ENCODE results near the gene ICA1.

Gene ICA1

GRCh38 chr7:8152489-8153192 lies 109.3 kb downstream of the ICA1 start:
- no peak overlapping the region for H3K4me3 ChIP-seq (ENCODE audit: insufficient read depth, low read depth, low read length, poor library complexity, severe bottlenecking)
- no peak for DNase-seq
- H3K36me3 ChIP-seq (ENCODE audit: control insufficient read depth, insufficient read depth, low read length) = no peaks in the 10 kb centered on the region
- no peaks in the 10 kb centered on the region for H3K27me3 ChIP-seq (replicated peaks; ENCODE audit: control insufficient read depth, insufficient read depth, low read length, poor library complexity, severe bottlenecking)
- peaks cover 12% of the 10 kb centered on the region for H3K4me1 ChIP-seq (ENCODE audit: control insufficient read depth, insufficient read depth, low read length, poor library complexity, severe bottlenecking)
- no peaks in the 10 kb centered on the region for H3K9me3 ChIP-seq (ENCODE audit: control insufficient read depth, low read length)
- no peak overlapping the region for H3K27ac ChIP-seq (ENCODE audit: insufficient read depth, low read length, poor library complexity, severe bottlenecking)

DNA sequence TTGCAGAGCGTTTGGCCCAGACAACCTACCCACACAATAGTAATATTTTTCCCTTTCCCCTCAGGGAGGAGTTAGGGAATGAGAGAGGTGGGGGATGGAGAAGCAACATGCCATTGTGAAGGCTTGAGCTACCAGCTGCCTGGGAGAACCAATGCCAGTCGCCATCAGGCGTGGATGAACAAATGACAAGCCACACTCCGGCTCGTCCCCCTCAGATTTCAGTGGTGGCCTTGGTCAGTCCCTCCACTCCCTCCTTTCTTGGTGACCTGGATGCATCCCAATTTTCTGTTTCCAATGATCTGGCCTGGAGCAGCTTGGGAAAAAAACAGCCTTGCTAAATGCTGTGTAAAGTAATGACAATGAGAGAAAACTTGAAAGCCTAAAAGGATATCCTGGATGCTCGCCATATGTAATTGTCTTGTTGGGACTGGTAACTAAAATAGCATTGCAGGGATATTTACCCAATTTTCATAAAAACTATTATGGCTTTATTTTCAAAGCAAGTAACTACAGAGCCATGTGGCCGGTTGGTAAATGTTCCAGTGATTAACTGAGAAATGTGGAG lies 110.7 kb downstream of the ICA1 start:
- Histone ChIP-seq H3K27me3 (replicated peaks; ENCODE audit: control insufficient read depth, insufficient read depth, low read length, poor library complexity, severe bottlenecking) (no peaks in the 10 kb centered on the region), H3K27ac (ENCODE audit: insufficient read depth, low read length, poor library complexity, severe bottlenecking) (no peak overlapping the region), H3K4me1 (ENCODE audit: control insufficient read depth, insufficient read depth, low read length, poor library complexity, severe bottlenecking) (peaks cover 12% of the 10 kb centered on the region), H3K9me3 (ENCODE audit: control insufficient read depth, low read length) (no peaks in the 10 kb centered on the region), H3K4me3 (ENCODE audit: insufficient read depth, low read depth, low read length, poor library complexity, severe bottlenecking) (no peak overlapping the region), H3K36me3 (ENCODE audit: control insufficient read depth, insufficient read depth, low read length) (no peaks in the 10 kb centered on the region)
- no peak for DNase-seq

- no peaks in the 10 kb centered on the region for H3K36me3 ChIP-seq (ENCODE audit: control insufficient read depth, insufficient read depth, low read length)
- H3K9me3 ChIP-seq (ENCODE audit: control insufficient read depth, low read length) = no peaks in the 10 kb centered on the region
- H3K27me3 ChIP-seq (replicated peaks; ENCODE audit: control insufficient read depth, insufficient read depth, low read length, poor library complexity, severe bottlenecking) = no peaks in the 10 kb centered on the region
- H3K4me1 ChIP-seq (ENCODE audit: control insufficient read depth, insufficient read depth, low read length, poor library complexity, severe bottlenecking) = peaks cover 12% of the 10 kb centered on the region
- no peak overlapping the region for H3K27ac ChIP-seq (ENCODE audit: insufficient read depth, low read length, poor library complexity, severe bottlenecking)
- no peak for DNase-seq
- H3K4me3 ChIP-seq (ENCODE audit: insufficient read depth, low read depth, low read length, poor library complexity, severe bottlenecking) = no peak overlapping the region
Observed at GRCh38 chr7:8149222-8149621, 112.7 kb downstream of the ICA1 start.

- Histone ChIP-seq H3K27me3 (replicated peaks; ENCODE audit: control insufficient read depth, insufficient read depth, low read length, poor library complexity, severe bottlenecking) (no peaks in the 10 kb centered on the region), H3K9me3 (ENCODE audit: control insufficient read depth, low read length) (no peaks in the 10 kb centered on the region), H3K4me1 (ENCODE audit: control insufficient read depth, insufficient read depth, low read length, poor library complexity, severe bottlenecking) (peaks cover 20% of the 10 kb centered on the region), H3K27ac (ENCODE audit: insufficient read depth, low read length, poor library complexity, severe bottlenecking) (no peak overlapping the region), H3K4me3 (ENCODE audit: insufficient read depth, low read depth, low read length, poor library complexity, severe bottlenecking) (no peak overlapping the region), H3K36me3 (ENCODE audit: control insufficient read depth, insufficient read depth, low read length) (no peaks in the 10 kb centered on the region)
- no peak for DNase-seq
Observed at GRCh38 chr7:8147760-8148463, 114.1 kb downstream of the ICA1 start.

- no peak for DNase-seq
- no peaks in the 10 kb centered on the region for H3K9me3 ChIP-seq (ENCODE audit: control insufficient read depth, low read length)
- no peak overlapping the region for H3K27ac ChIP-seq (ENCODE audit: insufficient read depth, low read length, poor library complexity, severe bottlenecking)
- peaks cover 20% of the 10 kb centered on the region for H3K4me1 ChIP-seq (ENCODE audit: control insufficient read depth, insufficient read depth, low read length, poor library complexity, severe bottlenecking)
- H3K27me3 ChIP-seq (replicated peaks; ENCODE audit: control insufficient read depth, insufficient read depth, low read length, poor library complexity, severe bottlenecking) = no peaks in the 10 kb centered on the region
- no peak overlapping the region for H3K4me3 ChIP-seq (ENCODE audit: insufficient read depth, low read depth, low read length, poor library complexity, severe bottlenecking)
- H3K36me3 ChIP-seq (ENCODE audit: control insufficient read depth, insufficient read depth, low read length) = no peaks in the 10 kb centered on the region
Observed at GRCh38 chr7:8146788-8147413, 115.1 kb downstream of the ICA1 start.

DNA sequence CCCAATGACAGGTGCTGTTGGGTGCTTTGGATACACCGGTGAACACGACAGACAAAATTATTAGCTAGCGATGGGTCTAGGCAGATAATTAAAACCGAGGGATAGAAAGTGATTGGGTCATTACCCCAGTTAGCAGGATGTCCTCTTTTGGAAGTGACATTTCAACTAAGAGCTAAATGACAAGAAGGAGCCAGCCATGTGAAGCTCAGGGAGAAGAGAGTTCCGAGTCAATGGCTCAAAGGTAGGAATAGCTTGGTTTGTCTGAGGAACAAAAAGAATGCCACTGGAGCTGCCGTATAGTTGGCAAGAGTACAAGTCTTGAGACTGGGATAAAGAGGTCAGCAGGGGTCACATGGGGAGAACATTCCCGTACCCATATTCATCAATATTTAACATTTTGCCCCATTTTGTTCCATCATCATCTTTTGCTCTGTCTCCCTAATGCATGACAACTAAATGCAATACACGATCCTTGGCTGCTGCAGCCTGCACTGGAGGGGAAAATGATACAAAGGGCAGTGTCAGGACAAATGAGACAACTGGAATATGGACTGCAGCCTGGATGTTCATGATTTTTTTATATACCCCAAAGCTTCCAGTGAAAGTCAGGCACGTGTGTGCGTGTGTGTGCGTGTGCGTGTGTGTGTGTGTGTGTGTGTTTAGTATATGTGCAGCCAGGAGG lies 115.7 kb downstream of the ICA1 start:
- peaks cover 20% of the 10 kb centered on the region for H3K4me1 ChIP-seq (ENCODE audit: control insufficient read depth, insufficient read depth, low read length, poor library complexity, severe bottlenecking)
- no peak overlapping the region for H3K4me3 ChIP-seq (ENCODE audit: insufficient read depth, low read depth, low read length, poor library complexity, severe bottlenecking)
- H3K27ac ChIP-seq (ENCODE audit: insufficient read depth, low read length, poor library complexity, severe bottlenecking) = no peak overlapping the region
- no peaks in the 10 kb centered on the region for H3K27me3 ChIP-seq (replicated peaks; ENCODE audit: control insufficient read depth, insufficient read depth, low read length, poor library complexity, severe bottlenecking)
- DNase-seq = no peak
- H3K9me3 ChIP-seq (ENCODE audit: control insufficient read depth, low read length) = no peaks in the 10 kb centered on the region
- H3K36me3 ChIP-seq (ENCODE audit: control insufficient read depth, insufficient read depth, low read length) = no peaks in the 10 kb centered on the region

GRCh38 chr7:8144856-8145255 lies 117.1 kb downstream of the ICA1 start:
- Histone ChIP-seq H3K4me1 (ENCODE audit: control insufficient read depth, insufficient read depth, low read length, poor library complexity, severe bottlenecking) (peaks cover 16% of the 10 kb centered on the region), H3K27ac (ENCODE audit: insufficient read depth, low read length, poor library complexity, severe bottlenecking) (no peak overlapping the region), H3K4me3 (ENCODE audit: insufficient read depth, low read depth, low read length, poor library complexity, severe bottlenecking) (no peak overlapping the region), H3K9me3 (ENCODE audit: control insufficient read depth, low read length) (no peaks in the 10 kb centered on the region), H3K36me3 (ENCODE audit: control insufficient read depth, insufficient read depth, low read length) (no peaks in the 10 kb centered on the region), H3K27me3 (replicated peaks; ENCODE audit: control insufficient read depth, insufficient read depth, low read length, poor library complexity, severe bottlenecking) (no peaks in the 10 kb centered on the region)
- DNase-seq = no peak

- H3K4me1 ChIP-seq (ENCODE audit: control insufficient read depth, insufficient read depth, low read length, poor library complexity, severe bottlenecking) = peaks cover 7% of the 10 kb centered on the region
- H3K36me3 ChIP-seq (ENCODE audit: control insufficient read depth, insufficient read depth, low read length) = no peaks in the 10 kb centered on the region
- no peak overlapping the region for H3K4me3 ChIP-seq (ENCODE audit: insufficient read depth, low read depth, low read length, poor library complexity, severe bottlenecking)
- H3K27ac ChIP-seq (ENCODE audit: insufficient read depth, low read length, poor library complexity, severe bottlenecking) = peak overlapping the region; percentile 29
- H3K27me3 ChIP-seq (replicated peaks; ENCODE audit: control insufficient read depth, insufficient read depth, low read length, poor library complexity, severe bottlenecking) = no peaks in the 10 kb centered on the region
- no peaks in the 10 kb centered on the region for H3K9me3 ChIP-seq (ENCODE audit: control insufficient read depth, low read length)
- no peak for DNase-seq
Observed at GRCh38 chr7:8143151-8143874, 118.7 kb downstream of the ICA1 start.

GRCh38 chr7:8142477-8142876 lies 119.5 kb downstream of the ICA1 start:
- DNase-seq = no peak
- peaks cover 7% of the 10 kb centered on the region for H3K4me1 ChIP-seq (ENCODE audit: control insufficient read depth, insufficient read depth, low read length, poor library complexity, severe bottlenecking)
- no peaks in the 10 kb centered on the region for H3K27me3 ChIP-seq (replicated peaks; ENCODE audit: control insufficient read depth, insufficient read depth, low read length, poor library complexity, severe bottlenecking)
- H3K4me3 ChIP-seq (ENCODE audit: insufficient read depth, low read depth, low read length, poor library complexity, severe bottlenecking) = no peak overlapping the region
- no peaks in the 10 kb centered on the region for H3K36me3 ChIP-seq (ENCODE audit: control insufficient read depth, insufficient read depth, low read length)
- peak overlapping the region; percentile 50 for H3K27ac ChIP-seq (ENCODE audit: insufficient read depth, low read length, poor library complexity, severe bottlenecking)
- no peaks in the 10 kb centered on the region for H3K9me3 ChIP-seq (ENCODE audit: control insufficient read depth, low read length)

Measured in effector memory CD4-positive, alpha-beta T cell (primary cell).